DND-41 (cell line): ENCODE results near the gene PEX16.

Experiments
- CTCF ChIP-seq: IDR thresholded peaks from 2 replicates; pipeline ENCODE4 v1.5.1; 2012; ENCODE audit warnings: borderline replicate concordance, low read length, moderate library complexity, mild to moderate bottlenecking; ENCODE audit not compliant: poor library complexity, severe bottlenecking; ENCODE audit errors: extremely low read depth
- EZH2 ChIP-seq: IDR thresholded peaks from 3 replicates; pipeline ENCODE4 v1.6.1; 2012; ENCODE audit warnings: borderline replicate concordance, low read depth, mild to moderate bottlenecking, moderate library complexity, low read length, inconsistent platforms; ENCODE audit not compliant: severe bottlenecking

DNA sequence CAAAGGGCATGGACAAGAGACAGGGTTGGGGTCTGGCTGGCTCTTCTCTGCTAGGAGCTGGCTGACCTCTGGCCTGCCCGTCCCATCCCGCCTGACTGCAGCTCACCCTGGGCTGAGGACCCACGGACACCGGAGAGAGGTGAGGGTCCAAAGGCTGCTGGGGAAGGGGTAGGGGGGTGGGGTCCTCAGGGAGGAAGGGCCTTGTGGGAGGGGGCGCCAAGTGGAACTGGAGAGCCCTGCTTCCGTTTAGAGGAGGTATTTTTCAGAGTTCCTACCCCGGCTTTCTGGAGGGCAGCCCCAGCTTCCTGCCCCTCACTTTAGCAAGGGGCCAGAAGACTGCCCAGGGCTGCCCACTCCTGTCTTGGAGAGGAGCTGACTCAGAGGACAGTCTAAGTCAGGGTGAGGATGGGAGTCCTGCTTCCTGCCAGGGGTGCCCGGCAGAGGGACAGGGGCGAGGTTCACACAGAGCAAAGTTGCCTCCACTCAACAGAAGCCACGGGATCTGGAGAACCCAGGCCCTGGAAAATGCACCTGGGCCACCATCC, 11.9 kb upstream of the PEX16 start:
- TF ChIP-seq CTCF (no peak), EZH2 (no peak)
